Spleen (tissue), 11 donors: ENCODE results near the gene EYS. TPM values are rescaled to one million over a fixed set of nuclear protein-coding genes. Genes with fewer than 3 reads are reported as not detected.

Experiments used
- DNase-seq: peaks from one replicate; pipeline ENCODE4 v3.0.0-alpha.2; 2020
- H3K27ac ChIP-seq, 8 donors: fragments of 200-600 bp; sonication (generic) in 7 of 8; 1 replicate in 4 of 8; 2 replicates in 4 of 8; pipeline versions ENCODE4 v1.5.0 to v1.8.0; 2016 to 2021; ENCODE audit warnings: inconsistent platforms in 4 of 8, mild to moderate bottlenecking in 4 of 8, moderate library complexity in 1 of 8
- H3K27me3 ChIP-seq, 7 donors: fragments of 200-600 bp; sonication (generic) in 6 of 7; replicated peaks in 1 of 7; 1 replicate in 4 of 7; 2 replicates in 3 of 7; pipeline versions ENCODE4 v1.5.0 to v1.8.0; 2016 to 2021; ENCODE audit warnings: inconsistent platforms in 3 of 7, mild to moderate bottlenecking in 1 of 7
- H3K36me3 ChIP-seq, 6 donors: fragments of 200-600 bp; sonication (generic) in 5 of 6; 1 replicate in 4 of 6; 2 replicates in 2 of 6; pipeline versions ENCODE4 v1.5.0 to v1.8.0; 2016 to 2021; ENCODE audit warnings: inconsistent platforms in 2 of 6
- H3K4me1 ChIP-seq, 6 donors: fragments of 200-600 bp; sonication (generic) in 5 of 6; 1 replicate in 3 of 6; 2 replicates in 3 of 6; pipeline versions ENCODE4 v1.5.0 to v1.8.0; 2016 to 2021; ENCODE audit warnings: inconsistent platforms in 3 of 6
- H3K4me3 ChIP-seq, 8 donors: fragments of 200-600 bp; sonication (generic) in 7 of 8; 1 replicate in 4 of 8; 2 replicates in 4 of 8; pipeline versions ENCODE4 v1.5.0 to v1.8.0; 2016 to 2021; ENCODE audit warnings: inconsistent platforms in 4 of 8, mild to moderate bottlenecking in 4 of 8, moderate library complexity in 2 of 8
- H3K9me3 ChIP-seq, 8 donors: fragments of 200-600 bp; sonication (generic) in 7 of 8; 1 replicate in 4 of 8; 2 replicates in 4 of 8; pipeline versions ENCODE4 v1.5.0 to v1.8.0; 2016 to 2021; ENCODE audit warnings: inconsistent platforms in 4 of 8
- CTCF ChIP-seq, 11 experiments: fragments of 200-600 bp in 7 of 11; fragments of 450-650 bp in 4 of 11; sonication (generic) in 4 of 11; IDR thresholded peaks in 8 of 11; conservative IDR thresholded peaks in 3 of 11; 1 replicate in 7 of 11; 2 replicates in 4 of 11; pipeline versions ENCODE4 v1.4.0 to v1.8.0; 2016 to 2021; ENCODE audit warnings: antibody characterized with exemption in 11 of 11, inconsistent platforms in 4 of 11, mild to moderate bottlenecking in 1 of 11
- POLR2A ChIP-seq, 3 donors: fragments of 450-650 bp; IDR thresholded peaks; one replicate each; pipeline ENCODE4 v1.5.1; 2017; ENCODE audit warnings: antibody characterized with exemption in 3 of 3, mild to moderate bottlenecking in 1 of 3
- POLR2AphosphoS5 ChIP-seq, 3 donors: sonication (generic); formaldehyde crosslinking; IDR thresholded peaks; one replicate each; pipeline ENCODE4 v1.5.1; 2017; ENCODE audit warnings: antibody characterized with exemption in 3 of 3
- WGBS, 5 donors: extraction: QIAGEN DNeasy Blood & Tissue Kit in 3 of 5; methylation state at CpG; one replicate each; pipeline versions ENCODE4 v1.1.5 to v1.1.7; 2013 to 2018; 5-methylcytosine and 5-hydroxymethylcytosine counted together
- intact Hi-C: fragments of 100-400 bp; cut with DNase I; formaldehyde crosslinking; loops from one replicate; pipeline ENCODE4 v1.15.0; 2023; ENCODE audit warnings: low total_unique reads
- polyA plus RNA-seq, 3 donors: library from polyadenylated mRNA; stranded (reverse); fragments of 200-250 nt; gene quantifications; one replicate each; pipeline ENCODE4 v1.2.1, GENCODE V29; 2013
- total RNA-seq, 7 donors: library from RNA; depleted of rRNA in 3 of 7; stranded (reverse); fragments of >200 nt in 3 of 7; fragmentation: NEBNext Ultra II Directional in 4 of 7; extraction: Animal tissue kit (Norgen Biotek cat#: 25700) in 4 of 7; gene quantifications; one replicate each; pipeline versions ENCODE4 v1.1.0 to v1.2.1, GENCODE V29; 2016 to 2021
- donor health status: healthy with polysubstance abuse.
- donor health status: DM: no; HTN: no; CAD: no; lungs with moderate emphysema.
- donor health status: DM: no; HTN: no; CAD: no.
- donor health status: Bipolar disorder and iron deficiency.
- donor health status: healthy.
- donor health status: DM: no; HTN: no; CAD: no.
- donor health status: DM: yes; HTN: yes; CAD: no.

EYS gene
- total and polyA plus RNA-seq, 10 donors = under 0.01 to 0.72 (median 0.28) TPM; not detected in 5

- Histone ChIP-seq H3K27ac (no peak overlapping the region), H3K36me3 (no peaks in the 10 kb centered on the region), H3K4me3 (no peak overlapping the region), H3K9me3 (peaks cover 0 to 28% (median 14%) of the 10 kb centered on the region in 8 donors), H3K27me3 (no peaks in the 10 kb centered on the region), H3K4me1 (no peaks in the 10 kb centered on the region)
- TF ChIP-seq CTCF (IDR thresholded peaks at IDR 0.05 in 8 of 11, conservative IDR thresholded peaks at IDR 0.05 in 3 of 11) (no peak), POLR2A (IDR thresholded peaks at IDR 0.05) (no peak), POLR2AphosphoS5 (IDR thresholded peaks at IDR 0.05) (no peak)
- DNase-seq = no peak
- 90 to 96% (median 93%) methylated on average over 8 of the region's 8 CpGs for WGBS, 5 donors
- intact Hi-C loops = no loop called here
These were observed 615.5 kb downstream of the EYS start for GRCh38 chr6:65091561-65091960.

- WGBS, 5 donors = 74 to 94% (median 86%) methylated on average over 3 of the region's 3 CpGs
- DNase-seq = no peak
- Histone ChIP-seq H3K36me3 (no peaks in the 10 kb centered on the region), H3K27me3 (no peaks in the 10 kb centered on the region), H3K4me1 (no peaks in the 10 kb centered on the region), H3K9me3 (peaks cover 0 to 28% (median 14%) of the 10 kb centered on the region in 8 donors), H3K4me3 (no peak overlapping the region), H3K27ac (no peak overlapping the region)
- no peak for TF ChIP-seq CTCF (IDR thresholded peaks at IDR 0.05 in 8 of 11, conservative IDR thresholded peaks at IDR 0.05 in 3 of 11)
- intact Hi-C loops = no loop called here
These were observed 618.5 kb downstream of the EYS start for GRCh38 chr6:65088575-65088974.

- H3K9me3 ChIP-seq = no peaks in the 10 kb centered on the region
- no peaks in the 10 kb centered on the region for H3K4me1 ChIP-seq
- no peak overlapping the region for H3K27ac ChIP-seq
- H3K27me3 ChIP-seq = no peaks in the 10 kb centered on the region
- no peak overlapping the region for H3K4me3 ChIP-seq
- no peak for TF ChIP-seq POLR2AphosphoS5 (IDR thresholded peaks at IDR 0.05)
- no peak for TF ChIP-seq CTCF (IDR thresholded peaks at IDR 0.05 in 8 of 11, conservative IDR thresholded peaks at IDR 0.05 in 3 of 11)
- no peak for TF ChIP-seq POLR2A (IDR thresholded peaks at IDR 0.05)
- WGBS, 5 donors = 83 to 94% (median 88%) methylated on average over 1 of the region's 1 CpG
- no peaks in the 10 kb centered on the region for H3K36me3 ChIP-seq
- intact Hi-C loops = no loop called here
- DNase-seq = no peak
These were observed 625.3 kb downstream of the EYS start for GRCh38 chr6:65081756-65082155.

GRCh38 chr6:65075705-65076230 is 631.3 kb downstream of the EYS start:
- intact Hi-C loops = no loop called here
- no peaks in the 10 kb centered on the region for H3K9me3 ChIP-seq
- DNase-seq = no peak
- H3K4me1 ChIP-seq = no peaks in the 10 kb centered on the region
- H3K27me3 ChIP-seq = no peaks in the 10 kb centered on the region
- TF ChIP-seq POLR2AphosphoS5 (IDR thresholded peaks at IDR 0.05) = no peak
- TF ChIP-seq CTCF (IDR thresholded peaks at IDR 0.05 in 8 of 11, conservative IDR thresholded peaks at IDR 0.05 in 3 of 11) = no peak
- TF ChIP-seq POLR2A (IDR thresholded peaks at IDR 0.05) = no peak
- no peak overlapping the region for H3K27ac ChIP-seq
- H3K4me3 ChIP-seq = no peak overlapping the region
- H3K36me3 ChIP-seq = no peaks in the 10 kb centered on the region
